CD4-positive, alpha-beta T cell treated with Interleukin-15 for 4 hours (primary cell): ENCODE results near the gene SNED1.

Experiments used
- DNase-seq: peaks from one replicate; pipeline ENCODE4 v3.0.0-alpha.2; 2020; ENCODE audit warnings: low spot score

The SNED1 gene

GRCh38 chr2:240997856-240998705 lies at the start of gene SNED1:
TSS of gene SNED1 (plus strand) at chr2:240998618. CDS start at chr2:240998838, 220 bp downstream.
- DNase-seq = peak; percentile 32

GRCh38 chr2:240948905-240949790 lies 49.3 kb upstream of the SNED1 start:
- DNase-seq = no peak

GRCh38 chr2:240949791-240950705 lies 48.4 kb upstream of the SNED1 start:
- DNase-seq = no peak

GRCh38 chr2:240951045-240951594 lies 47.3 kb upstream of the SNED1 start:
- DNase-seq = no peak

- DNase-seq = no peak
Measured at GRCh38 chr2:240952496-240953246, 45.7 kb upstream of the SNED1 start.

GRCh38 chr2:240953426-240954410 lies 44.7 kb upstream of the SNED1 start:
- DNase-seq = no peak

- no peak for DNase-seq
Measured at GRCh38 chr2:240954436-240955305, 43.7 kb upstream of the SNED1 start.

- no peak for DNase-seq
Measured at GRCh38 chr2:240955306-240956170, 42.9 kb upstream of the SNED1 start.

GRCh38 chr2:240956171-240956934 lies 42.1 kb upstream of the SNED1 start:
- DNase-seq = no peak

GRCh38 chr2:240956935-240957655 lies 41.3 kb upstream of the SNED1 start:
- no peak for DNase-seq

- no peak for DNase-seq
Measured at GRCh38 chr2:240957656-240958365, 40.6 kb upstream of the SNED1 start.

- no peak for DNase-seq
Measured at GRCh38 chr2:240958366-240959213, 39.8 kb upstream of the SNED1 start.

- no peak for DNase-seq
Measured at GRCh38 chr2:240959214-240959940, 39.0 kb upstream of the SNED1 start.

- no peak for DNase-seq
Measured at GRCh38 chr2:240959941-240960308, 38.5 kb upstream of the SNED1 start.
